DOHH2 (cell line): ENCODE results near the gene G6PD.

Source experiments
- H3F3A ChIP-seq: fragments of 200-600 bp; sonication (generic), shearing (Covaris generic); 2 replicates; pipeline ENCODE4 v1.6.0; 2016; ENCODE audit warnings: antibody characterized with exemption, mild to moderate bottlenecking; ENCODE audit not compliant: control insufficient read depth, insufficient read depth
- H3K27ac ChIP-seq: fragments of 200-600 bp; sonication (generic); 2 replicates; pipeline ENCODE4 v1.5.1; 2014; ENCODE audit warnings: low read depth, mild to moderate bottlenecking, low read length, moderate library complexity
- H3K27me3 ChIP-seq: fragments of 200-600 bp; sonication (generic); 2 replicates; pipeline ENCODE4 v1.6.1; 2014; ENCODE audit warnings: mild to moderate bottlenecking, low read length, mixed read lengths; ENCODE audit not compliant: control insufficient read depth
- H3K36me3 ChIP-seq: fragments of 200-600 bp; sonication (generic); 2 replicates; pipeline ENCODE4 v1.6.1; 2014; ENCODE audit warnings: mild to moderate bottlenecking, low read length, moderate library complexity, mixed read lengths; ENCODE audit not compliant: control insufficient read depth
- H3K4me1 ChIP-seq: fragments of 200-600 bp; sonication (generic); 2 replicates; pipeline ENCODE4 v1.6.1; 2014; ENCODE audit warnings: mild to moderate bottlenecking, low read length, mixed read lengths; ENCODE audit not compliant: control insufficient read depth
- H3K4me2 ChIP-seq: fragments of 200-600 bp; sonication (generic); 2 replicates; pipeline ENCODE4 v1.6.0; 2014; ENCODE audit warnings: mild to moderate bottlenecking, low read length, moderate library complexity
- H3K4me3 ChIP-seq: fragments of 200-600 bp; sonication (generic); 2 replicates; pipeline ENCODE4 v1.5.1; 2014; ENCODE audit warnings: mild to moderate bottlenecking, low read length, mixed read lengths
- H3K79me2 ChIP-seq: fragments of 200-600 bp; sonication (generic); 2 replicates; pipeline ENCODE4 v1.6.1; 2014; ENCODE audit warnings: mild to moderate bottlenecking, low read length, mixed read lengths; ENCODE audit not compliant: control insufficient read depth
- H3K9me2 ChIP-seq: fragments of 200-600 bp; sonication (generic); replicated peaks from 2 replicates; pipeline ENCODE4 v1.6.1; 2014; ENCODE audit warnings: mild to moderate bottlenecking, low read length, mixed read lengths; ENCODE audit not compliant: control insufficient read depth
- H3K9me3 ChIP-seq: fragments of 200-600 bp; sonication (generic); 2 replicates; pipeline ENCODE4 v1.6.1; 2014; ENCODE audit warnings: antibody characterized with exemption, low read length, mixed read lengths; ENCODE audit not compliant: control insufficient read depth, insufficient read depth
- H4K20me1 ChIP-seq: fragments of 200-600 bp; sonication (generic); 2 replicates; pipeline ENCODE4 v1.6.0; 2014; ENCODE audit warnings: low read depth, mild to moderate bottlenecking, antibody characterized with exemption, low read length, moderate library complexity; ENCODE audit not compliant: control insufficient read depth, insufficient read depth
- EZH2phosphoT487 ChIP-seq: fragments of 200-600 bp; sonication (generic); IDR thresholded peaks from 2 replicates; pipeline ENCODE4 v1.6.1; 2017; ENCODE audit warnings: borderline replicate concordance, mild to moderate bottlenecking, antibody characterized with exemption, low read length, moderate library complexity, mixed read lengths
- TF ChIP-seq, protein P1 (sequence below): fragments of 200-600 bp; sonication (generic); IDR thresholded peaks from one replicate; pipeline ENCODE4 v1.5.1; 2014; ENCODE audit warnings: antibody characterized with exemption, mild to moderate bottlenecking, low read depth, low read length; ENCODE audit not compliant: poor library complexity, severe bottlenecking

The G6PD gene

DNA sequence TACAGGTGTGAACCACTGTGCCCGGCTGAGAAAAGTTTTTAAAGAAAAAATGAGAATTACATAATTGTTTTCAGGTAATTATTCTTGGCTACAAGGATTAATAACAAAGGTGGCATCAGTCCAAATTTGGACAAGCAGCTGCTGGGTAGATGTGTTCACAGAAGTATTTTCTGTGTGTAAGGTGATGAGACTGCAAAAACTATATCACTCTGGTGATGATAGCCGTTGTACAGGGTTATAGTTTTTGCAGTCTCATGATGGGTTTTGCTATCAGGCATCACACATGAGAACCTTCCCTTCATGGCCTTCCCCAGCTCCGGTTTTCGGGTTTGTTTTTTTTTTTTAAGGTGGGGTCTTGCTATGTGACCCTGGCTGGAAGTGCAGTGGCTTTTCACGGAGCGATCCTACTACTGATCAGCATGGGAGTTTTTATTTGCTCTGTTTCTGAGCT lies 51.1 kb downstream of the G6PD start:
- Histone ChIP-seq H3K4me3 (0 out of 2 replicates have a peak overlapping the region, but pooled peaks have one; percentile 15), H4K20me1 (no peaks in the 10 kb centered on the region), H3K79me2 (no peaks in the 10 kb centered on the region), H3K4me2 (peak overlapping the region; percentile 41), H3K9me3 (no peaks in the 10 kb centered on the region), H3K4me1 (peaks cover 62% of the 10 kb centered on the region), H3F3A (peaks cover 17% of the 10 kb centered on the region), H3K27me3 (no peaks in the 10 kb centered on the region), H3K27ac (peak overlapping the region; percentile 89; the same call in 1 of the 2 replicates), H3K36me3 (no peaks in the 10 kb centered on the region), H3K9me2 (no peaks in the 10 kb centered on the region)
- no peak for TF ChIP-seq EZH2phosphoT487
- TF ChIP-seq, protein P1, sequence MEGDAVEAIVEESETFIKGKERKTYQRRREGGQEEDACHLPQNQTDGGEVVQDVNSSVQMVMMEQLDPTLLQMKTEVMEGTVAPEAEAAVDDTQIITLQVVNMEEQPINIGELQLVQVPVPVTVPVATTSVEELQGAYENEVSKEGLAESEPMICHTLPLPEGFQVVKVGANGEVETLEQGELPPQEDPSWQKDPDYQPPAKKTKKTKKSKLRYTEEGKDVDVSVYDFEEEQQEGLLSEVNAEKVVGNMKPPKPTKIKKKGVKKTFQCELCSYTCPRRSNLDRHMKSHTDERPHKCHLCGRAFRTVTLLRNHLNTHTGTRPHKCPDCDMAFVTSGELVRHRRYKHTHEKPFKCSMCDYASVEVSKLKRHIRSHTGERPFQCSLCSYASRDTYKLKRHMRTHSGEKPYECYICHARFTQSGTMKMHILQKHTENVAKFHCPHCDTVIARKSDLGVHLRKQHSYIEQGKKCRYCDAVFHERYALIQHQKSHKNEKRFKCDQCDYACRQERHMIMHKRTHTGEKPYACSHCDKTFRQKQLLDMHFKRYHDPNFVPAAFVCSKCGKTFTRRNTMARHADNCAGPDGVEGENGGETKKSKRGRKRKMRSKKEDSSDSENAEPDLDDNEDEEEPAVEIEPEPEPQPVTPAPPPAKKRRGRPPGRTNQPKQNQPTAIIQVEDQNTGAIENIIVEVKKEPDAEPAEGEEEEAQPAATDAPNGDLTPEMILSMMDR, result no peak

DNA sequence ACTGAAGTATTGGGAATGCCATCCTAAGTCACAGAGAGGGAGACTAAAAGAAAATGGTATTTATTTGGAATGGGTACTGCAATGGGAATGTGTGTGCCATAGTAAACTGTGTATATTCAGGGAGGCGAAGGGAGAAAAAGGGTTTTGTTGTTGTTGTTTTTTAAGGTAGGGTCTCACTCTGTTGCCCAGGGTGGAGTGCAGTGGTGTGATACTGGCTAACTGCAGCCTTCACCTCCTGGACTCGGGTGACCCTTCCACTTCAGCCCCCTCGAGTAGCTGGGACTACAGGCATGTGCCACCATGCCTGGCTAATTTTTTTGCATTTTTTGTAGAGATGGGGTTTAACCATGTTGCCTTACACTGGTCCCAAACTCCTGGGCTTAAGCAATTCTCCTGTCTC lies 51.9 kb downstream of the G6PD start:
- Histone ChIP-seq H3K27me3 (no peaks in the 10 kb centered on the region), H3K4me2 (no peak overlapping the region), H3K79me2 (peaks cover 4% of the 10 kb centered on the region), H3F3A (peaks cover 15% of the 10 kb centered on the region), H3K27ac (no peak overlapping the region), H3K9me2 (no peaks in the 10 kb centered on the region), H3K36me3 (peaks cover 2% of the 10 kb centered on the region; the same call in 1 of the 2 replicates), H3K4me1 (peaks cover 57% of the 10 kb centered on the region), H3K4me3 (no peak overlapping the region), H3K9me3 (no peaks in the 10 kb centered on the region), H4K20me1 (no peaks in the 10 kb centered on the region)
- TF ChIP-seq EZH2phosphoT487, result no peak
- TF ChIP-seq, protein P1, result no peak

DNA sequence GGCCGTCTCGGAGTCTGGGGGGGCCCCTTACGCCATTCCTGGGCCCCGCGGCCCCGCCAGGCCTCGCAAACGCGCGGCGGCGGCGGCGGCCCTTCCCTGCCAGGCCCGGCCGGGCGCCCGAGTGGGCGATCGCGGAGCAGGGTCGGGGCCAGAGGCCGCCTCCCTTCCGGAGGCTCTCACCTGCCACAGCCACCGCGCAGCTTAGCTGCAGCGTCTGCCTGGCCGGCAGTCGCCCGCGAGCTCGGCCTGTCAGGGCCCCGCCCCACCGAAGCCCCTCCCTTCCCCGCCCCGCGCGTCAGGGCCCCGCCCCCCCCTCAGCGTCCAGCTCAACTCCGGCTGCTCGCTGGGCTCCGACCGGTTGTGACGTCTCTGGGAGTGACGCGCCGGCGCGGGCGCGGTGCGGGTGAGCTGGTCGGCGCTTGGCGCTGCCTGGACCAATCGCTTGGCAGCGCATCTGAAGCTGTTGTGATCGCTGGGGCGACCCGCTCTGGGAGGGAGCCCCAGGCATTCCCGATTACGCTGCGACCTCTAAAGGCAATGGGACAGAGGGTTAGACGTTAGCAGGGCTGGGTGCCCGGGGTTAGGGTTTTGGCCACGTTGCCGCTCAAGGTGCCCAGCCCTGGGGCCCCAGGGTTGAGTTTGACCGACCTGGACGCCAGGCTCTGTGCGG lies 56.1 kb downstream of the G6PD start, which contains the start of gene SLC10A3:
Gene SLC10A3 (minus strand): TSS at position 216 of the 670 bp plus-strand sequence. CDS start 1,689 bp downstream, outside the sequence.
- Histone ChIP-seq H3K9me3 (no peaks in the 10 kb centered on the region), H3F3A (no peaks in the 10 kb centered on the region), H3K4me3 (peak within 1 kb of the TSS; percentile 92), H3K9me2 (no peaks in the 10 kb centered on the region), H3K27ac (peak within 1 kb of the TSS; percentile 67), H3K79me2 (peaks cover 41% of the 10 kb centered on the region), H4K20me1 (no peaks in the 10 kb centered on the region), H3K4me1 (peaks cover 37% of the 10 kb centered on the region), H3K36me3 (peaks cover 12% of the 10 kb centered on the region), H3K27me3 (no peaks in the 10 kb centered on the region), H3K4me2 (peak within 1 kb of the TSS; percentile 90)
- no peak for TF ChIP-seq EZH2phosphoT487
- TF ChIP-seq, protein P1, result no peak
